GM21360 (cell line): ENCODE data around the gene NTN4.
"Not testable (repeated sequence)": the region's sequence is repeated elsewhere in the genome, so short reads cannot be mapped to it uniquely, and the experiment has no call there.

Source experiments
- ATAC-seq: cut with Tn5 transposase; IDR thresholded peaks from one replicate; pipeline ENCODE4 v1.9.1; 2021; ENCODE audit warnings: mild to moderate bottlenecking, moderate library complexity; ENCODE audit not compliant: unreplicated experiment

NTN4 gene

GRCh38 chr12:95790033-95790916 lies at the start of gene NTN4:
Gene NTN4 (minus strand): TSS chr12:95790764. CDS start chr12:95790309, 455 bp downstream.
- no peak for ATAC-seq

- no peak for ATAC-seq
Observed at GRCh38 chr12:95838125-95838524, 47.6 kb upstream of the NTN4 start.

GRCh38 chr12:95837240-95838038 lies 46.9 kb upstream of the NTN4 start:
- ATAC-seq, result no peak

- no peak for ATAC-seq
Observed at GRCh38 chr12:95836630-95837239, 46.2 kb upstream of the NTN4 start.

GRCh38 chr12:95836185-95836609 lies 45.6 kb upstream of the NTN4 start:
- no peak for ATAC-seq

- no peak for ATAC-seq
Observed at GRCh38 chr12:95834572-95834971, 44.0 kb upstream of the NTN4 start.

GRCh38 chr12:95830335-95831089 lies 39.9 kb upstream of the NTN4 start:
- no peak for ATAC-seq

GRCh38 chr12:95829395-95829794 lies 38.8 kb upstream of the NTN4 start:
- no peak for ATAC-seq

- no peak for ATAC-seq
Observed at GRCh38 chr12:95820096-95820703, 29.6 kb upstream of the NTN4 start.

GRCh38 chr12:95815632-95816212 lies 25.2 kb upstream of the NTN4 start:
- ATAC-seq, result no peak

GRCh38 chr12:95812155-95812554 lies 21.6 kb upstream of the NTN4 start:
- not testable (repeated sequence) for ATAC-seq

GRCh38 chr12:95810411-95810810 lies 19.8 kb upstream of the NTN4 start:
- no peak for ATAC-seq

GRCh38 chr12:95809000-95809680 lies 18.6 kb upstream of the NTN4 start:
- no peak for ATAC-seq

- no peak for ATAC-seq
Observed at GRCh38 chr12:95808146-95808545, 17.6 kb upstream of the NTN4 start.

GRCh38 chr12:95805864-95806671 lies 15.5 kb upstream of the NTN4 start:
- ATAC-seq, result no peak

GRCh38 chr12:95804291-95804690 lies 13.7 kb upstream of the NTN4 start:
- no peak for ATAC-seq

GRCh38 chr12:95803817-95804216 lies 13.3 kb upstream of the NTN4 start:
- no peak for ATAC-seq

GRCh38 chr12:95802482-95803270 lies 12.1 kb upstream of the NTN4 start:
- ATAC-seq, result no peak
